ENCODE data around the gene BACE1-AS.
"Not testable (repeated sequence)": the region's sequence is repeated elsewhere in the genome, so short reads cannot be mapped to it uniquely, and the experiment has no call there.

BACE1-AS gene

DNA sequence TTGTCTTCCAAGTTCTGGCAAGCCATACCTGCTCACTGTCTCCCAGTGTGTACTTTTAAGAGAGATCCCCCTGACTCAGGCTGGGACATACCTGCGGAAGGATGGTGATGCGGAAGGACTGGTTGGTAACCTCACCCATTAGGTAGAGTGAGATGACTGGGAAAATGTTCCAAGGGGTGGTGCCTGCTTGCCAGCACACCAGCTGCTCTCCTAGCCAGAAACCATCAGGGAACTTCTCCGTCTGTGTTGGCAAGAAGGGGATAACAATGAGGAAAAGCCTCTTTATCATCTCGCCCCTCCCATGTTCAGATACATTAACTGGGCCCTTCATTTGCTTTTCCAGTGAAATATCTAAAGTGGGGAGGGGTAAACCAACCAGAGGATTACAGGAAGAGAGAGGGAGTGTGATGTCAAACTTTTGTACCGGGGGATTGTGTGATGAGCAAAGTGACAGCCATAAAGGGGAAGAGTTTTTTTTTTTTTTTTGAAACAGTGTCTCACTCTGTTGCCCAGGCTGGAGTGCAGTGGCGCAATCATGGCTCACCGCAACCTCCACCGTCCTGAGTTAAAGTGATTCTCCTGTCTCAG lies at the start of gene BACE1-AS:
BACE1-AS (plus strand) TSS at position 538 of the 588 bp plus-strand sequence.
- FAIRE-seq = no peak

DNA sequence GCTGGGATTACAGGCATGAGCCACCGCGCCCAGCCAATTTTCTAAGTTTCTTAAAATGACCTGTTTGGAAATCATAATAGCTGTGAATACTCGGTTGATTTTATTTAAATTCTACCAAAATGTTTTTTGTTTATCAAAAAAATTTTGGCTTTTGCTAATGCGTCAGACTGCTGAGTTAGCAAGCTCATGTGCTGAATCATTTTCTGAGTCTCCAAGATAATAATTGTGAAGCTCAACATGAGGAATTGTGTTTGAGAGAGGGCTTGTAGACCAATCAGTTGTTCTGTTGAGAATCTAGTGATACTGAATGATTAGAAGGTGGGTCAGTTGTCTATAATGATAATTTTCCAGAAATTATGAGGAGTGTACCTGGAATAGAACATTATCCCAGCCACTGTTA lies 42.8 kb upstream of the BACE1-AS start:
- FAIRE-seq = no peak

DNA sequence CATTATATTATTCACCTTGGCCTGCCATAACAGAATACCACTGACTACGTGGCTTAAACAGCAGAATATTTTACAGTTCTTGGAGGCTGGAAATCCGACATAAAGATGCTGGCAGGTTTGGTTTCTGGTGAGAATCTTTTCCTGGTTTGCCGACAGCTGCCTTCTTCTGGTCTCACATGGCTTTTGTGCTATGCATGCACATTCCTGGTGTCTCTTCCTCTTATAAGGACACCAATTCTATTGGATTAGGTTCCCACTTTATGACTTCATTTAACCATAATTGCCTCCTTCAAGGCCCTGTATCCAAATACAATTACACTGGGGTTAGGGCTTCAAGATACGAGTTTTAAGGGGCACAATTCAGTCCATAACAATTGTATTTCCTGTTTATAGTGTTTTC lies 41.6 kb upstream of the BACE1-AS start:
- FAIRE-seq = no peak

DNA sequence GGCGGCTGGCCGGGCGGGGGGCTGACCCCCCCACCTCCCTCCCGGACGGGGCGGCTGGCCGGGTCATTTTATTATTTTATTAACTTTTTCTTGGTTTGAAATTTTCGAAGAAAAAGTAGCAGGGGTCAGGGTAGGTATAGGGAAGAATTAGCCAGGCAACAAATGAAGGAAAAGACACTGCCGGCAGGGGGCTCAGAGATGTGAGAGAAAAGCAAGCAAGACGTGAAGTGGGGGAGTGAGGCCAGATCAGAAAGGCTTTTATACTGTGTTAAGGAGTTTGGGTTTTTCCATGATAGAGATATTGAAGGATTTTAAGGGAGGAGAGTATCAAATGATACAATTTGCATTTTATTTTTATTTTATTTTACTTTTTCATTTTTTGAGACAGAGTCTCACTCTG lies 39.6 kb upstream of the BACE1-AS start:
- FAIRE-seq = no peak

DNA sequence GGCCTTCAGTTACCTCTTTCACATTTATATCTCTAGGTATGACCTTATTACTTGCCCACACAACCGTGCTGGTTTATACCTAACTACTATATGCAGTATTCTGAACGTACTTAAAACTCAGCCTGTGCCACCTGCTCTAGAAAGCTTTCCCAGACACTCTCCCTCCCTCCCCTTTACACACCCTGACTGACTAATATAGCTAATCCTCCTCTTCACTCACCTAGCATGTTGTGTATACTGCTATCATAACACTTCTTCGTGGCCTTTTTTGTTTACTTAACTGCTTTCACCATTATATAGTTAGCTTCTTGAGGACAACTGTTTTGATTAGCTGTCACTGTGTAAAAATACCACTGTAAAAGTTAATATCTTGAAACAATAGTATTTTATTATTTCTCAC lies 35.2 kb upstream of the BACE1-AS start:
- FAIRE-seq = no peak

DNA sequence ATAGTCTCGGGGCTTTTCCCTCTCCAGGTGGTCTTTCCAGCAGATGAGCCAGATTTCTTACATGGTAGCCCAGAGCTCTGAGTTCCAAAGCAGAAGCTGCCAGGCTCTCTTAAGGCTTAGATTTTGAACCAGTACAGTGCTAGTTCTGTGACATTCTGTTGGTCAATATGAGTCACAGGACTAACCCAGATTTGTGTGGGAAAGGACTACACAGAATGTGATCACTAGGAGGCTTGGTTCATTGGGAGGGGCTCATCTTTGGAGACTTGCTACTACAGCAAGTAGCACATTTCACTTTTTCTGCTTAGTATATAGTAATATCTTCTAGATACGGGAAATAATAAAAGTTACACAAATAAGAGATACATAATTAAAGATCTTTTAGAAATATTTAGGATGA lies 34.6 kb upstream of the BACE1-AS start:
- FAIRE-seq = no peak

DNA sequence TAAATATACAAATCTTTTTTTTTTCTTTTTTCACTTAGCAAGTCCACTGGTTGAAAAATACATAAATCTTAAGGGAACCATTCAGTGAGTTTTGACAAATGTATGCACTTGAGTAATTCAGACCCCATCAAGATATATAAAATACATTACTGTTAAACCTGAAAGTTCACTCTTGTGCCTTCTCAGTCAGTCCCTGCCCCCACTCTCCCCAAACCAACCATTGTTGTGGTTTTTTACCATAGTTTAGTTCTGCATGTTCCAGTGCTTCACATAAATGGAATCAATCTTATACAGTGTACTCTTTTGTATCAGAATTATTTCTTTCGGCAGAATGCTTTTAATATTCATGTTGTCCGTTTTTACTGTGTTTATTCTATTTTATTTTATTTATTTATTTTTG lies 32.6 kb upstream of the BACE1-AS start:
- no peak for FAIRE-seq

DNA sequence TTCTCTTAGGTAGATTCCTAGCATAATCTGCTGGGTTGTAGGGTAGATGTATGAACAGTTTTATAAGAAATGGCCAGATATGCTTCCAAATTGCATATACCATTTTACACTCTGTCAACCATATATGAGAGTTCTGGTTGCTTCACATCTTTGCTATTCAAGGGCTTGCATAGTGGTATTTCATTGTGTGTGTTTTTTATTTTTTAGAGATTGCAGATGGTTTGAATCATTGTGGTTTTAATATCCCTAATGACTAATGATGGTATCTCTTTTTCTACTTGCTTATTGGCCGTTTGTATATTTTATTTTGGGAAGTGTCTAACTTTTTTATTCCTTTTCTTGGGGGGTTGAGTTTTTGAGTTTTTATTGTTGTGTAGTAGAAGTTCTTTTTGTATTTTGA lies 31.7 kb upstream of the BACE1-AS start:
- FAIRE-seq = no peak

DNA sequence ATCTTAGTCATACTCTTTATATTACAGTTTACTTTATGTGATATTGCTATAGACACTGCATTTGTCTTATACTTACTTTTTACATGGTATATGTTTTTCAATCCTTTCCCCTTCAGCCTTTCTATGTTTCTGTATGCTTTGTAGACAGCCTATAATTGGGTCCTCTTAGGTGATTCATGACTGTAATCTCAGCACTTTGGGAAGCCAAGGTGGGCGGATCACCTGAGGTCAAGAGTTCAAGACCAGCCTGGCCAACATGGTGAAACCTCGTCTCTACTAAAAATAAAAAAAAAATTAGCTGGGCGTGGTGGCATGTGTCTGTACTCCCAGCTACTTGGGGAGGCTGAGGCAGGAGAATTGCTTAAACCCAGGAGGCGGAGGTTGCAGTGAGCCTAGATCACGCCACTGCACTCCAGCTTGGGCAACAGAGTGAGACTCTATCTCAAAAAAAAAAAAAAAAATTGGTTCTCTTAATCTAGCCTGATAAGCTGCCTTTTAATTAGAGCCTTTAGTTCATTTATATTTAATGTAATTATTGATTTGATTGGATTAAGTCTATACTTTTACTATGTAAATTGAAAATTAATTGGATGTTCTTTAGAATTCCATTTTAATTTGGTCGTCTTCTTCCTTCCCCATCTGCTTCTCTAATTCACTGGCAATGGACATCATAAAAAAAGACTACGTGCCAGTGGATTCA lies 26.4 kb upstream of the BACE1-AS start:
- FAIRE-seq = not testable (repeated sequence)

DNA sequence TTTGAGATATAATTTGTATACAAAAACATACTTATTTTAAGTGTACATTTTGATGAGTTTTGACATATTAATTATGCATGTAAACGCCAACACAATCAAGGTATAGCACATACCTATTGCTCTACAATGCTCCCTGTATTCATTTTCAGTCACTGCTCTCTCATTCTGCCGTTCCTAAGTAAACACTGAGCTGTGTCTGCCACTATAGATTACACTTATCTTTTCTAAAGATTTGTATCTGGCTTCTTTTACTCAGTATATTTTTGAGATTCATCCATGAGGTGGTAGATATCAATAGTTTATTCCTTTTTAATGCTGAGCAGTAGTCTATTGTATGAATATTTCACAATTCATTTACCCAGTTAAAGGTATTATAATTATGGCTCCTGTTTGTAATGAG lies 25.4 kb upstream of the BACE1-AS start:
- no peak for FAIRE-seq

DNA sequence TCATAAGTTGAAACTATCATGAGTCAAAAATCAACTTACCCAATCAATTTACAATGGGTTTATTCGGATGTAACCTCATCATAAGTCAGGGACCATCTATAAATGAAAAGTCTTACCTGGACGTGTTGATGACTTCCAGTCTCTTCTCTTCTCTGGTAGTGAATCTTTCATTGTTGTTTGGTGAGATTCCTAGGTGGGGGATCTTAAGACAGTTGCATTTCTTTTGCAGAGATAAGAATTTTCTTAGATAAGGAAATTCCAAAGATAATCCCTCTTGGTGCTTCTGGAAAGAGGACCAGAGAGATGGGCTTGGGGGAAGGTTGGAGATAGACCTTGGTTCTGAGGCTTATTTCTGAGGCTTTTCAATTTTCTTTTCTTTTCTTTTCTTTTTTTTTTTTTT lies 21.3 kb upstream of the BACE1-AS start:
- FAIRE-seq = no peak

DNA sequence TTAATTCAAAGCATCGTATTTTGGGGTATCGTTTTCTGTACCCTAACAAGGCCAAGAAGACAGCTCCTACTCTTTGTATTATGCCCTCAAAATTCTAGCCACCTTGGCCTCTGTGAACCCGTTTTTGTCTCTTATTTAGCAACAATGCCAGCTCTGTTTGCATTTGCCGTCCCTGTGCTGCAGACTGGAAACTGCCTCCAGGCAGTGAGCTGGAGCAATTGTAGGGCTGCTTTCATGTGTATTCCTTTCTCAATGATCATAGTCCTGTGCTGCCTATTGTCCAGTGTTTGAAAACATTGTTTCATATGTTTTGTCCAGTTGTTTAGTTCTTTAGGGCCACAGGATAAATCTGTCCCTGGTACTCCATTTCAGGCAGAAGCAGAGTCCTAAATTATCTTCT lies 19.9 kb upstream of the BACE1-AS start:
- no peak for FAIRE-seq

DNA sequence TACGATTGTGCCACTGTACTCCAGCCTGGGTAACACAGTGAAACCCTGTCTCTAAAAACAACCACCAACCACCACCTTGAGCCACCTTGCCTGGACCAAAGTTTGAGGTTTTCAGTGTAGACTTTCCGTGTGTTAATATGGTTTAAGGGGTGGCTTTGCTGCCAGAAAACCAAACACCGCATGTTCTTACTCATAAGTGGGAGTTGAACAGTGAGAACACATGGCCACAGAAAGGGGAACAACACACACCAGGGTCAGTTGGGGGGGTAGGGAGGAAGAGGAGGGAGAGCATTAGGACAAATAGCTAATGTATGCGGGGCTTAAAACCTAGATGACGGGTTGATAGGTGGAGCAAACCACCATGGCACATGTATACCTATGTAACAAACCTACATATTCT lies 19.0 kb upstream of the BACE1-AS start:
- not testable (repeated sequence) for FAIRE-seq

DNA sequence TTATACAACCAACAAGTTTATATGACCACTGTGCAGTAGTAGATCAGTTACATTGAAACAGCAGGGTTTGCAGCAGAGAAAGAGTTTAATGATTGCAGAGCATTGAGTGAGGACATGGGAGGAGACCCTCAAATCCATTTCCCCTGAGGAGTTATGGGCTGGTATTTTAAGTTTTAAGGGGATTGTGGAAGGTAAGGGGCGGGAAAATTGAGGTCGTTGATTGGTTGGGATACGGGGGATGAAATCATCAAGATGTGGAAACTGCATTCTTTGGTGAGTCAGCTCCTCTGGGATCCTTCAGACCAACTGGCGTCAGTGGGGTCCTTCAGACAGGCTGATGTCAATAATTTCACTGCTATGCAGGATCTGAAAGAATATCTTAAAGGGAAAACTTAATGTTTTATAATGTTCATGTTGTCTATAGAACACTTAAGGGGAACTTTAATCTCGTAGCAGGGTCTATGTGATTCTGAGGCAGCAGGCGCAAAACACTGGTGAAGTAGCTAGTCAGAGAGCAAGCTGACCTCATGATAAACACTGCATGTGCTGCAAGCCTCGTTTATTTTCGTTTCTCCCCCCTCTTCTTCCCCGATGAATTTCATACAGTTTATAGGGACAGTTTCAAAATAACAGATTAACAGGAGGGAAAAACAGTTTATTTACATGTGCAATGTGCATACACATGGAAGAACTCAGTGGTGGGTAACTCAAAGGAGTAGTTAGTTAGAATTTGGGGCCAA lies 17.4 kb upstream of the BACE1-AS start:
- no peak for FAIRE-seq

DNA sequence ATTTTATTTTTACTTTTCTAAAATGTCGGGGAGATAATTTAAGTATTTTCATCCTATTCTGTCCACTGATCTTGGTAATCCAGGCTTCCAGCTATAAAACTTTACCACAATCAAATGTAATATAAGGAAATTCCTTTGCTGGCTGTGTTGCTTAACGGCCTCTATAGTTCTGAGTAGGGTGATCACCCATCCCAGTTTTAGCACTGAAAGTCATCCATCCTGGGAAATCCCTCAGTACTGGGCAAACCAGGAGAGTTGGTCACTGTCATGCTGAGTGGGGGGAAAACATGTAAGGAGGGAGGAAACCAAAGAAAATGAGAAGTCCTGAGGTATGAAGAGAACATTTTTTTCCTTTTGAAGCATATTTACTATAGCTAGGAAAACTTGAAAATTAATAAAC lies 12.8 kb upstream of the BACE1-AS start:
- FAIRE-seq = no peak

DNA sequence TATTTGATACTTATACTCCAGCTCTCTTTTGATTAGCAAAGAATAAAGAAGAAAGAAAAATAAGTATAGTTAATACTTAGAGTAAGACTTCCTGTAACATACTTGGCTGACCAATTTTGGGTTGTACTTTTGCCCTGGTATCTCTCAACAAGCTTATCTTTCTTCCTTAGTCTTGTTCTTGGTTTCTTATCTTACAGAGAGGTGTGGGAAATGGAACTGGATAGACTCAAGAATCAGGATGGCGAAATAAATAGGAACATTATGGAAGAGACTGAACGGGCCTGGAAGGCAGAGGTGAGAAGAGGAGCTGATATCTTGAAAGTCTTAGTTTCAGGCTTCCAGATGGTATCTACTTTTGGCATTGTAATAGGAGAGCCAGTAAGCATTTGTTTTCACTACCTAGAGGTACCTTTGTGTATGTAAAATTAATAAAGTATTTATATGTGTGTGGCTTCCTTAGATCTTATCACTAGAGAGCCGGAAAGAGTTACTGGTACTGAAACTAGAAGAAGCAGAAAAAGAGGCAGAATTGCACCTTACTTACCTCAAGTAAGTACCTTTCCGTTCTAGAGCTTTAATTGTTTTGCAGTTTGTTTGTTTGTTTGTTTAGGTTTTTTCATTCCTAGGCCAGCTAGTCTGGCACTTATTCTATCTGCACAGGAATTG lies 11.3 kb upstream of the BACE1-AS start:
- FAIRE-seq = no peak

DNA sequence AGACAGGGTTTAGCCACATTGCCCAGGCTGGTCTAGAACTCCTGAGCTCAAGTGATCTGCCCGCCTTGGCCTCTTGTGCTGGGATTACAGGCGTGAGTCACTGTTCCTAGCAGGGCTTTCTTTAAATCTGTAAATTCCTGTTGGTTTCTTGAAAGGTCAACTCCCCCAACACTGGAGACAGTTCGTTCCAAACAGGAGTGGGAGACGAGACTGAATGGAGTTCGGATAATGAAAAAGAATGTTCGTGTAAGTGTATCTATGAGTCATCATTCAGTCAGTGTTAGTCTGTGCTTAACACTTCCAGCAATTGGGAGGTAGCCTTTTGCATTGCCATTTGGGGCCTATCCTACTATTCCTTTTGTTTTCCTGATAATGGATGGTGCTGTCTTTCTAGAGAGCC lies 10.0 kb upstream of the BACE1-AS start:
- FAIRE-seq = no peak

DNA sequence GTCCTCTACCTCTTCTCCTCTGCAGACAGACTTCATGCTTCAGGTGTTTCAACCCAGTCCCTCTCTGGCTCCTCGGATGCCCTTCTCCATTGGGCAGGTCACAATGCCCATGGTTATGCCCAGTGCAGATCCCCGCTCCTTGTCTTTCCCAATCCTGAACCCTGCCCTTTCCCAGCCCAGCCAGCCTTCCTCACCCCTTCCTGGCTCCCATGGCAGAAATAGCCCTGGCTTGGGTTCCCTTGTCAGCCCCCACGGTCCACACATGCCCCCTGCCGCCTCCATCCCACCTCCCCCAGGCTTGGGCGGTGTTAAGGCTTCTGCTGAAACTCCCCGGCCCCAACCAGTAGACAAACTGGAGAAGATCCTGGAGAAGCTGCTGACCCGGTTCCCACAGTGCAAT lies 9.3 kb upstream of the BACE1-AS start:
- no peak for FAIRE-seq

DNA sequence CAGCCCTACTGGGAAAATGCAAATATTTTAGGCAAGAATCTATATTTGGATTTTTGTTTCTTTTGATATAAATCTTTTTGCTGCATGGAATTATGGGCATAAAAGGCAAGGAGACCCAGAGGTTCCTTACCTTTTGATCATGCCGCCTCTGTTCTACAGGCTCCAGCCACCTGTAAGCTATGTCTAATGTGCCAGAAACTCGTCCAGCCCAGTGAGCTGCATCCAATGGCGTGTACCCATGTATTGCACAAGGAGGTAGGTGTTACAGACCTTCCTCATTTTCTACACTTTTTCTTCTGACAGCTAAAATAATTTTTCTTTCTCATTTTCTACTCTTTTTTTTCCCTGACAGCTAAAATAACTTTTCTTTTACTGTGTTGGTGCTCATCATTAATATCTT lies 8.2 kb upstream of the BACE1-AS start:
- no peak for FAIRE-seq

DNA sequence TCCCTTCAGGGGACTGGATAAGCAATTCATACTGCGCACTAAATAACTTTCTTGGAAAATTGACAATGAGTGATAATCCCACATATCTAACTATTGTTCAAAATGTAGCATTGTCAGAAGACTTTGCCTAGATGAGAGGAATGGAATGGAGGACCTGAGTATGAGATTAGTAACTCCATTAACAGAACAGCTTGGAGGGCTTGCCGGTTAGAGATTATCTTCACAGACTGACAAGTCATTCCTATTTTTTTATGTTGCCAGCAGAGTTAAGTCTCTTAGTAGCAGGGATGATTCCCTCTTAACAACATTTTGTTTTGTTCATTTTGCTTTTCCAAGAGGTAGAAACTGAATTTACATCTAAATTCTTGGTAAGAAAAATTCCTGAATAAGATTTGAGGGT lies 7.1 kb upstream of the BACE1-AS start:
- no peak for FAIRE-seq

DNA sequence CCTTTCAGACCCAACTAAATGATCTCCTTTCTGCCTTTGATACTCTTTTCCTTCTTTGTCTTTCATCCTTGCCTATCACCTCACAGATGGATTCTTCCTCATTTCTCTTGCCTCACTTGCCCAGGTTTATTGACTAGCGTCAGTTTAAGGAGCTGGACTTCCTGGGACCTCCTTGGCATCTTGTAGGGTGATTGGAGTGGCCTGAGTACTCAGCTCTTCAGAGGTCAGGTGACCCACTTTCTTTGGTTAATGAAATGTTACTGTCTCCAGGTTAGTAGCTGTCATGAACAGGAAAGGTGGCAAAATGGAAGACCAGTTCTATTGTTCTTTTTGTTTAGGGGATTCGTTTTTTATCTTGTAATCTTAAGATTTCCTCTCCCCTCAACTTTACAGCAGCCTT lies 4.6 kb upstream of the BACE1-AS start:
- FAIRE-seq = no peak

DNA sequence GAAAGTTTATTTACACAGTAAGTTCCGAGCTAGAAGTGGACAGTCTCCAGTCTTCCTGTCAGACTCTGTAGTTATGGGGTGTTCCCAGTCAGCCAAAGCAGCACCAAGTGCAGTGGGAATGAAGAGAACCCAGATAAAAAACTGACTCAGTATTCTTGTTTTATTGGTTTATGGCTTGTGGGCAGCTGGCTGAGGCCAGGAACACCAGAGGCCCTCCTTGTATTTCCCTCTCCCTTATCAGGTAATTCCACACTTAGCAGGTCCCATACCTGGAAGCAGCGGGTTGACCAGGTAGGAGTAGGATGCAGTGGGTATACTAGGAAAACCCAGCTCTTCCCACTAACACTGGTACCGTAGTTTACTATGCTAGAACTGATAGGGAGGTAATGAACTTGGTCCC lies 3.5 kb upstream of the BACE1-AS start:
- no peak for FAIRE-seq

DNA sequence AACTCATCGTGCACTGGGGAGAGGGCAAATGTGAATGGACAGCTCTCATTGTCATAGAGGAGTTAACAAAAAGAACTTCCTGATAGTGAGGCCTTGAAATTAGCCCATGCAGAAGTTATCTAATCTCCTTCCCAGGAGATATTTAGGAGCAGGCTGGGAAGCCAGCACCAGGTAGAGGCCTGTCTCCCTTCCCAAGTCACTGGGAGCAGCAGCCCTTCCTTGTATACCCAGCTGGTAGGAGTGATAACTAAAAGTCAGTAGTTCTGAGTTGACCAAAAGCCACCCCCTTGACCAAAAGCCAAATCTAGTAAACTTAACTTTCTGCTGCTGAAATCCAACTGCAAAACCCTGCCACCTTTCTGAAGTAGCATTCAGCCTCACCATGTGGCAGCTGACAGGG lies 1.4 kb upstream of the BACE1-AS start:
- FAIRE-seq = no peak

DNA sequence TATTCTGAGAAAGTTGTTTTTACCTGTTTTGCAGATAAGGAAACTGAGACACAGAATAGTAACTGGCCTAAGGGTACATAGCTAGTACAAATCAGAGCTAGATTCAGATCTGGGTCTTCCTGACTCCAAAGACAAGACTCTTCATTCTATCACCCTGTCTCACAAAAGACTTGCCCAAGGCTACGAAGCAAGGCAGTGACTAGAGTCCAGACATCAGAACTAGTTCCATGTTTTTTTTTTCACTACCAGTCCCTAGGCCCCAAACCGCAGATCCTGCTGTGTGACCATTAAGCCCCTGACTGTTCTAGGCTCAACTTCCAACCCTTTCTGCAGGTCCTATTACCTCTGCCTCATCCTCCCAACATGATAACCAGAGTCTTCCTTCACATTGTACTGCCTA lies 1.5 kb downstream of the BACE1-AS start:
- FAIRE-seq = no peak

Measured in A204.1 (cell line).